IPS-20b (cell line): ENCODE results near the gene SCRN2.

Experiments used
- H3K27ac ChIP-seq: one replicate; pipeline ENCODE4 v1.5.1; 2013; ENCODE audit warnings: low read length
- H3K27me3 ChIP-seq: 2 replicates; pipeline ENCODE4 v1.6.1; 2013; ENCODE audit warnings: mild to moderate bottlenecking, low read length, inconsistent platforms; ENCODE audit not compliant: insufficient read depth
- H3K36me3 ChIP-seq: 2 replicates; pipeline ENCODE4 v1.6.1; 2013; ENCODE audit warnings: low read depth, mild to moderate bottlenecking, inconsistent platforms, low read length, moderate library complexity; ENCODE audit not compliant: insufficient read depth
- H3K4me1 ChIP-seq: 2 replicates; pipeline ENCODE4 v1.6.1; 2013; ENCODE audit warnings: mild to moderate bottlenecking, control low read depth, inconsistent platforms, low read length, moderate library complexity; ENCODE audit not compliant: insufficient read depth
- H3K4me3 ChIP-seq: 2 replicates; pipeline ENCODE4 v1.5.1; 2013; ENCODE audit warnings: mild to moderate bottlenecking, low read length, inconsistent platforms
- H3K9ac ChIP-seq: 2 replicates; pipeline ENCODE4 v1.6.1; 2013; ENCODE audit warnings: low read depth, mild to moderate bottlenecking, inconsistent platforms, low read length, moderate library complexity
- H3K9me3 ChIP-seq: 2 replicates; pipeline ENCODE4 v1.6.1; 2013; ENCODE audit warnings: mild to moderate bottlenecking, low read depth, low read length, inconsistent platforms; ENCODE audit not compliant: insufficient read depth

The SCRN2 gene

GRCh38 chr17:47813077-47813476 is 28.0 kb downstream of the SCRN2 start:
- Histone ChIP-seq H3K27ac (no peak overlapping the region), H3K27me3 (no peaks in the 10 kb centered on the region), H3K4me1 (no peaks in the 10 kb centered on the region), H3K9ac (no peak overlapping the region), H3K36me3 (peaks cover 9% of the 10 kb centered on the region; the same call in 1 of the 2 replicates), H3K4me3 (no peak overlapping the region), H3K9me3 (no peaks in the 10 kb centered on the region)

DNA sequence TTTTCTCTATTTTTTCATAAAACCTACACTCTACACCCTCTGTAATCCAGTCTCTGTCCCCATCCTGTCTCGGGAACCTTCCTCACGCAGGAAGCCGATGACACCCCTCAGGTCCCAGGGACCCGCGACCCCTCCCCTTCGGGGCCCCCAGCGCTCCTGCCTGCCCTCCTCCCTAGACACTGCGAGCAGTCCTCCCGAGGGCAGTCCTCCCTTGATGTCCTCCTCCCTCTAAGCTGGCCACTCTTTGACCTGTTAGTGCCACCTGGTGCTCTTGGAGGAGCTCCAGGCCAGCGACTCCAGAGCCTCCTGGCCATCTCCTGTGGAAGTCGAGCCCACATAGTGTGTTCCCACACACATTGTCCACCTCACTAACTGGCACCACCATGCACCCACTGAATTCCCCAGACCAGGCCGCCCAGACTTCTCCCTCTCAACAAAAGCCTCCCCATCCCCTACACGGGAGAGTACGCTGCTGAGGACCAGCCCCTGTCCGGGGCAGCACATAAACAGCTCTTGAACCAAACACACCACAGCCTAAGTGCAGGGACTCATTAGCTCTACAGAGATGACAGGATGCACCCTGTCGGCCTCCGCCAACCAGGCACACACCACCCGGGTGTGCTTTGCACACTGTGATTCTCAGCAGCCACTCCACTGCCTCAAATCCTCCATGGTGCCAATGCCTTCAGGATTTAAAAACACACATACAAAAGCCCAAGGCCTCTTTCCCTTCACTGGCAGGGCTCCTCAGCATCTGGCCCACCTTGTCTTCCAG is 28.7 kb downstream of the SCRN2 start:
- Histone ChIP-seq H3K4me3 (no peak overlapping the region), H3K36me3 (peaks cover 9% of the 10 kb centered on the region; the same call in 1 of the 2 replicates), H3K4me1 (no peaks in the 10 kb centered on the region), H3K27ac (no peak overlapping the region), H3K9me3 (no peaks in the 10 kb centered on the region), H3K9ac (no peak overlapping the region), H3K27me3 (no peaks in the 10 kb centered on the region)

- H3K9me3 ChIP-seq = no peaks in the 10 kb centered on the region
- no peak overlapping the region for H3K27ac ChIP-seq
- no peaks in the 10 kb centered on the region for H3K27me3 ChIP-seq
- H3K4me1 ChIP-seq = no peaks in the 10 kb centered on the region
- H3K9ac ChIP-seq = no peak overlapping the region
- no peak overlapping the region for H3K4me3 ChIP-seq
- peaks cover 12% of the 10 kb centered on the region; the same call in 1 of the 2 replicates for H3K36me3 ChIP-seq
These were observed 29.4 kb downstream of the SCRN2 start for GRCh38 chr17:47811709-47812108.

DNA sequence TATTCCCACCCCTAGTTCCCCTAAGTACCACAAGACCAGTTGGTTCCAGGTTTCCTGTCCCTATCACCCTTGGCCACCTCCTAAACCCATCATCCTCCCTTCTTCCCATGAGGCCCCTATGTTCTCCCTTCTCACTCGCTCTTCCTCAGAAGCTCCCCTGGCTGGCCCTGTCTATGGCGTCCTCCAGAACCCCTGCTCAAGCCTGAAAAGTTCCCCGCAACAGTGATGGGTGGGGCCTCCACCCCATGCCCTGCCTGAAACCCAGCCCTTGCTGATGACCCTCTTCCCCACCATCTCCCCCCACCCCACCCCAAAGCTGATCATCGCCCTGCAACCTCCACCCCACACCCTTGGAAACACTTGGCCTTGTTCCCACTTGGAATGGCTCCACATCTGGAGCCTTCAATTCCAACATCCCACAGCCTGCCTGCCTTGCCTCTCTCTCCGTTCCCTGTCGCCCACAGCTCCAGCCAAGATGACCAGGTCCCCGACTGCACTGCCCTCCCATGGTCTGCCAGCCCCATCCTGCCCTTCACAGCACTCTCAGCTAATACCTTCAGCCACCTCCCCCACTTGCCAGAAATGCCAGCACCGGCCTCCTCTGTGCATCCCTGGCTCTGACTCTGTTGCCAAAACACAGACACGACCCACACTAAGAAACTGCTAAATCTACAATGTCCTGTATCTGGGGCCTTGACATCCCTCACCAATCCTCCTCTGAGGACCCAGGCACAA is 30.0 kb downstream of the SCRN2 start:
- Histone ChIP-seq H3K27me3 (no peaks in the 10 kb centered on the region), H3K36me3 (peaks cover 12% of the 10 kb centered on the region; the same call in 1 of the 2 replicates), H3K9me3 (no peaks in the 10 kb centered on the region), H3K4me3 (no peak overlapping the region), H3K4me1 (no peaks in the 10 kb centered on the region), H3K9ac (no peak overlapping the region), H3K27ac (no peak overlapping the region)

GRCh38 chr17:47810200-47810821 is 30.8 kb downstream of the SCRN2 start:
- Histone ChIP-seq H3K27me3 (no peaks in the 10 kb centered on the region), H3K4me1 (no peaks in the 10 kb centered on the region), H3K9me3 (no peaks in the 10 kb centered on the region), H3K27ac (no peak overlapping the region), H3K36me3 (peaks cover 12% of the 10 kb centered on the region; the same call in 1 of the 2 replicates), H3K9ac (no peak overlapping the region), H3K4me3 (no peak overlapping the region)

DNA sequence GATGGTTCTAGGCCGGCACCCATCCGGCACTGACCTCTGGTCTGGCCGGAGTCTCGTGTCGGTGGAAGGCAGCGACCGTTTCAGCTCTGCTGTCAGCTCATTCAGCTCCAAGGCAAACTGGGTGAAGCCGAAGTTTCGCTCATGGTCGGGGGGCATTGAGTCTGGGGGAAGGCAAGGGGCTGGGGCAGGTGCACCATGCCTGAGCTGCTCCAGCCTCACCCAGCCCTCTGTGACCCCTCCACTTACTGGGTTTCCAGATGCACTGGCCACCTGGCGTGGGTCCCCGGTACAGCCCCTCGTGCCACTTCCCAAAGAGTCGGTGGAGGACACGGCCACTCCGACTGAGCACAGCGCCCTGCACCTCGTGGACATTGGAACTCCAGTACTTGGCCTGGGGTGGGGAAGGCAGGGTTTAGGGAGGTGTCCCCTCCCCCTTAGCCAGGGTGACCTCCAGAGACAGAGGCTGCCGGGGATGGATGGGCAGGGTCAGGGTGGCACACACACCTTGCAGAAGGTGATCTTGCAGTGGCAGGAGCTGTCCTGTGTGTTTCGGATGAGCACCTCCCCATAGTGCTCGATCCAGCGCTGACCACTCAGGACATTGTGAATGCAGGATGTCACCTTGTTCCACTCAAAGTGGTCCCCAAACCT is 32.1 kb downstream of the SCRN2 start:
- Histone ChIP-seq H3K9me3 (no peaks in the 10 kb centered on the region), H3K9ac (no peak overlapping the region), H3K27ac (no peak overlapping the region), H3K36me3 (peaks cover 12% of the 10 kb centered on the region; the same call in 1 of the 2 replicates), H3K4me1 (no peaks in the 10 kb centered on the region), H3K4me3 (no peak overlapping the region), H3K27me3 (no peaks in the 10 kb centered on the region; the same call in 1 of the 2 replicates)

DNA sequence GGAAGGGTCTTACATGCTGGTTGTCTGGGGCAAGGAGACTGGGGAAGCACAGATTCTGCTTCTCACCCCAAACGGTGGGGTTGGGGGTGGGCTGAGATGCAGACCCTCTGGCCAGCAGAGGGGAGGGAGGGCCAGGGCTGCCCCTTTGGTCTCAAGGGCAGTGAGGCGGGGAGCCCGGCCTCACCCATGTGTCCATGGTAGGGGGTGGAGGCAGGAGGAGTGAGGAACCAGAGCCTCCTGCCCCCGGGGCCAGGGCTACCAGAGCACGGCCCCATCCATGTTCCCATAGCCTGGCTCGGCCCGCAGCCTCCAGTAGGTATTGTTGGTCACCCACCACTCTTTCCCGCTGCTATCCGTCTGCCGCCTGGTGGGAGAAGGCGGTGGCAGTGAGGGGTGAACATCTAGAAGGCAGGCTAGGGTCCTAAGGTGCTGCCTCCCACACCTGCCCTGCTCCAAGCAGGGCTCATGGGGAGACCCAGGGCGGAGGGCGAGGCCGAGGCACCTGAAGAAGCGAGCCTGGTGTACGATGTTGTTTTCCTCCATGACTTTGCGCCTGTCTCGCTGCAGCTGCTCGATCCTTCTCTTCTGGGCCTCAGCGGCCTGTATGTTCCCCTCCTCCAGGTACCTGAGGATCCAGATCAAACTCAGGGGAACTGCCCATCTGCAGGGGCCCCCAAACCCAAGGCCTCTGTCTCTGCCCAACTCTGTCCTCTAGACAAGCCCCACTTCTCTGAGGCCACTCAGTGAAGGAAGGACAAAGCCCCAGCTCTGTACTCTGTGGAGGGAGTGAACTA is 32.8 kb downstream of the SCRN2 start:
- no peaks in the 10 kb centered on the region; the same call in 1 of the 2 replicates for H3K27me3 ChIP-seq
- peaks cover 12% of the 10 kb centered on the region; the same call in 1 of the 2 replicates for H3K36me3 ChIP-seq
- H3K4me1 ChIP-seq = no peaks in the 10 kb centered on the region
- H3K27ac ChIP-seq = no peak overlapping the region
- H3K4me3 ChIP-seq = no peak overlapping the region
- no peaks in the 10 kb centered on the region for H3K9me3 ChIP-seq
- H3K9ac ChIP-seq = no peak overlapping the region

- no peak overlapping the region for H3K4me3 ChIP-seq
- no peak overlapping the region for H3K9ac ChIP-seq
- H3K9me3 ChIP-seq = no peaks in the 10 kb centered on the region
- no peak overlapping the region for H3K27ac ChIP-seq
- H3K4me1 ChIP-seq = no peaks in the 10 kb centered on the region
- no peaks in the 10 kb centered on the region; the same call in 1 of the 2 replicates for H3K27me3 ChIP-seq
- peaks cover 12% of the 10 kb centered on the region; the same call in 1 of the 2 replicates for H3K36me3 ChIP-seq
These were observed 33.7 kb downstream of the SCRN2 start for GRCh38 chr17:47807421-47807820.

DNA sequence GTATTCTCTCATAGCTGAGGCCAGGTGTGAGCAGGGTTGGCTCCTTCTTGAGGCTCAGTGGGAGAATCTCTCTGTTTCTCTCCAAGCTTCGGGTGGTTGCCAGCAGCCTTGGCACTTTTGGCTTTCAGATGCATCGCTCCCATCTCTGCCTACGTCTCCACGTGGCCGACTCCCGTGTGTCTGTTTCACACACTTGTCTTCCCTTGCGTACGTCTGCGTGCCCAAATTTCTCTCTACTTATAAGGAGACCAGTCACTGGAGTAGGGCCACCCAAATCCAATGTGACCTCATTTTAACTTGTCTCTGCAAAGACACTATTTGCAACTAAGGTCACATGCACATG is 34.2 kb downstream of the SCRN2 start:
- no peak overlapping the region for H3K27ac ChIP-seq
- no peak overlapping the region for H3K4me3 ChIP-seq
- peaks cover 12% of the 10 kb centered on the region; the same call in 1 of the 2 replicates for H3K36me3 ChIP-seq
- no peak overlapping the region for H3K9ac ChIP-seq
- no peaks in the 10 kb centered on the region for H3K4me1 ChIP-seq
- H3K9me3 ChIP-seq = no peaks in the 10 kb centered on the region
- H3K27me3 ChIP-seq = no peaks in the 10 kb centered on the region; the same call in 1 of the 2 replicates

- H3K9me3 ChIP-seq = no peaks in the 10 kb centered on the region
- H3K9ac ChIP-seq = no peak overlapping the region
- no peaks in the 10 kb centered on the region for H3K4me1 ChIP-seq
- no peaks in the 10 kb centered on the region; the same call in 1 of the 2 replicates for H3K27me3 ChIP-seq
- H3K27ac ChIP-seq = no peak overlapping the region
- H3K36me3 ChIP-seq = peaks cover 12% of the 10 kb centered on the region; the same call in 1 of the 2 replicates
- H3K4me3 ChIP-seq = no peak overlapping the region
These were observed 34.8 kb downstream of the SCRN2 start for GRCh38 chr17:47806026-47806912.
